H9 (cell line): ENCODE data around the gene SCN1A. TPM values are rescaled to one million over a fixed set of nuclear protein-coding genes. Genes with fewer than 3 reads are reported as not detected.

Source experiments
- DNase-seq: peaks from one replicate; pipeline ENCODE4 v3.0.0-alpha.2; 2017
- H2AFZ ChIP-seq: one replicate; pipeline ENCODE4 v1.6.1; 2013; ENCODE audit warnings: mild to moderate bottlenecking, low read length, control low read depth, moderate library complexity
- H2AK5ac ChIP-seq: 2 replicates; pipeline ENCODE4 v1.6.1; 2013; ENCODE audit warnings: low read length, control low read depth, mixed read lengths; ENCODE audit not compliant: insufficient read length
- H2BK120ac ChIP-seq: one replicate; pipeline ENCODE4 v1.6.1; 2013; ENCODE audit warnings: low read depth, mild to moderate bottlenecking, low read length, control low read depth, inconsistent platforms; ENCODE audit not compliant: poor library complexity, severe bottlenecking
- H2BK12ac ChIP-seq: 2 replicates; pipeline ENCODE4 v1.6.1; 2013; ENCODE audit warnings: low read length, control low read depth, mixed read lengths, low read depth; ENCODE audit not compliant: insufficient read length
- H2BK15ac ChIP-seq: 2 replicates; pipeline ENCODE4 v1.6.1; 2013; ENCODE audit warnings: low read depth, low read length, control low read depth
- H2BK20ac ChIP-seq: one replicate; pipeline ENCODE4 v1.6.1; 2013; ENCODE audit warnings: low read depth, mild to moderate bottlenecking, low read length, control low read depth, inconsistent platforms; ENCODE audit not compliant: poor library complexity, severe bottlenecking
- H2BK5ac ChIP-seq: 2 replicates; pipeline ENCODE4 v1.6.1; 2013; ENCODE audit warnings: low read length, control low read depth, mixed read lengths; ENCODE audit not compliant: insufficient read length
- H3K14ac ChIP-seq: 2 replicates; pipeline ENCODE4 v1.6.1; 2013; ENCODE audit warnings: low read length, control low read depth; ENCODE audit not compliant: insufficient read depth
- H3K18ac ChIP-seq: 2 replicates; pipeline ENCODE4 v1.6.1; 2013; ENCODE audit warnings: low read depth, mild to moderate bottlenecking, mixed read lengths, low read length, control low read depth; ENCODE audit not compliant: insufficient read length
- H3K23ac ChIP-seq: 2 replicates; pipeline ENCODE4 v1.6.1; 2013; ENCODE audit warnings: low read length, control low read depth, mixed read lengths, low read depth; ENCODE audit not compliant: insufficient read length
- H3K23me2 ChIP-seq: 2 replicates; pipeline ENCODE4 v1.6.1; 2013; ENCODE audit warnings: low read depth, mild to moderate bottlenecking, mixed read lengths, low read length, control low read depth; ENCODE audit not compliant: insufficient read length, poor library complexity, severe bottlenecking
- H3K27ac ChIP-seq: 2 replicates; pipeline ENCODE4 v1.5.1; 2013; ENCODE audit warnings: low read length, control low read depth, mixed read lengths, low read depth; ENCODE audit not compliant: insufficient read length
- H3K27me3 ChIP-seq: 2 replicates; pipeline ENCODE4 v1.6.1; 2013; ENCODE audit warnings: low read length, control low read depth, inconsistent platforms; ENCODE audit not compliant: insufficient read depth
- H3K4ac ChIP-seq: 2 replicates; pipeline ENCODE4 v1.6.1; 2013; ENCODE audit warnings: low read depth, mild to moderate bottlenecking, control low read depth, inconsistent platforms, low read length, moderate library complexity
- H3K4me1 ChIP-seq: 2 replicates; pipeline ENCODE4 v1.6.1; 2013; ENCODE audit warnings: low read length, control low read depth, inconsistent platforms; ENCODE audit not compliant: insufficient read depth
- H3K4me2 ChIP-seq: 2 replicates; pipeline ENCODE4 v1.6.1; 2013; ENCODE audit warnings: low read length, control low read depth, mixed read lengths; ENCODE audit not compliant: insufficient read length, insufficient read depth
- H3K56ac ChIP-seq: 2 replicates; pipeline ENCODE4 v1.6.1; 2013; ENCODE audit warnings: low read depth, mild to moderate bottlenecking, mixed read lengths, low read length, control low read depth; ENCODE audit not compliant: insufficient read length
- H3K79me1 ChIP-seq: 2 replicates; pipeline ENCODE4 v1.6.1; 2013; ENCODE audit warnings: low read depth, mild to moderate bottlenecking, moderate library complexity, low read length, control low read depth, inconsistent platforms; ENCODE audit not compliant: insufficient read depth, poor library complexity, severe bottlenecking
- H3K79me2 ChIP-seq: 2 replicates; pipeline ENCODE4 v1.6.1; 2013; ENCODE audit warnings: low read length, control low read depth, inconsistent platforms; ENCODE audit not compliant: insufficient read depth
- H3K9ac ChIP-seq: 2 replicates; pipeline ENCODE4 v1.6.1; 2013; ENCODE audit warnings: low read length, control low read depth, mixed read lengths; ENCODE audit not compliant: insufficient read length; ENCODE audit errors: extremely low read depth
- H3K9me3 ChIP-seq: one replicate; pipeline ENCODE4 v1.6.1; 2013; ENCODE audit warnings: low read depth, low read length, inconsistent platforms; ENCODE audit not compliant: control insufficient read depth
- H3T11ph ChIP-seq: one replicate; pipeline ENCODE4 v1.6.1; 2013; ENCODE audit warnings: mild to moderate bottlenecking, low read length, control low read depth, inconsistent platforms
- H4K20me1 ChIP-seq: one replicate; pipeline ENCODE4 v1.6.1; 2013; ENCODE audit not compliant: control insufficient read depth, insufficient read length, insufficient read depth
- H4K5ac ChIP-seq: 2 replicates; pipeline ENCODE4 v1.6.1; 2013; ENCODE audit warnings: low read depth, mild to moderate bottlenecking, mixed read lengths, low read length, control low read depth; ENCODE audit not compliant: insufficient read length
- H4K8ac ChIP-seq: replicated peaks from 2 replicates; pipeline ENCODE4 v1.6.1; 2013; ENCODE audit warnings: low read length, control low read depth, mixed read lengths, low read depth; ENCODE audit not compliant: insufficient read length
- H4K91ac ChIP-seq: 2 replicates; pipeline ENCODE4 v1.6.1; 2013; ENCODE audit warnings: low read depth, mild to moderate bottlenecking, moderate library complexity, mixed read lengths, low read length, control low read depth; ENCODE audit not compliant: insufficient read length
- H3K27ac Mint-ChIP-seq, 3 experiments: 2 replicates in 2 of 3; 3 replicates in 1 of 3; pipeline ENCODE4 v1.8.0; 2020 to 2021; ENCODE audit warnings: mixed read lengths in 3 of 3, mild to moderate bottlenecking in 1 of 3, moderate library complexity in 1 of 3
- H3K27me3 Mint-ChIP-seq: 2 replicates; pipeline ENCODE4 v1.8.0; 2021; ENCODE audit warnings: low read depth, mild to moderate bottlenecking, moderate library complexity, mixed read lengths
- H3K36me3 Mint-ChIP-seq, 3 experiments: 2 replicates in 2 of 3; 3 replicates in 1 of 3; pipeline ENCODE4 v1.8.0; 2020 to 2021; ENCODE audit warnings: low read depth in 3 of 3, mixed read lengths in 3 of 3; ENCODE audit not compliant: insufficient read depth in 1 of 3
- H3K4me1 Mint-ChIP-seq, 2 experiments: 2 replicates each; pipeline ENCODE4 v1.8.0; 2020; ENCODE audit warnings: mixed read lengths in 2 of 2
- H3K4me3 Mint-ChIP-seq, 2 experiments: 2 replicates in 1 of 2; 3 replicates in 1 of 2; pipeline ENCODE4 v1.8.0; 2020 to 2021; ENCODE audit warnings: mild to moderate bottlenecking in 2 of 2, mixed read lengths in 2 of 2, moderate library complexity in 1 of 2
- H3K9me3 Mint-ChIP-seq, 2 experiments: 2 replicates in 1 of 2; 3 replicates in 1 of 2; pipeline ENCODE4 v1.8.0; 2020; ENCODE audit warnings: mild to moderate bottlenecking in 2 of 2, mixed read lengths in 2 of 2, moderate library complexity in 1 of 2
- WGBS: extraction: QIAGEN DNeasy Blood & Tissue Kit; methylation state at CpG from one replicate; pipeline ENCODE4 v1.1.7; 2013; ENCODE audit warnings: missing lambda C conversion rate, low lambda C conversion rate, mixed read lengths; ENCODE audit not compliant: insufficient read length; ENCODE audit errors: extremely low coverage; 5-methylcytosine and 5-hydroxymethylcytosine counted together
- total RNA-seq: library from RNA; stranded (reverse); gene quantifications from 2 replicates; pipeline ENCODE4 v1.2.1, GENCODE V29; 2021
- TF ChIP-seq, protein P1 (sequence below): fragments of 200-600 bp; sonication (generic); conservative IDR thresholded peaks from 3 replicates; pipeline ENCODE4 v1.8.0; 2021; ENCODE audit warnings: antibody characterized with exemption, mild to moderate bottlenecking

Gene SCN1A
- total RNA-seq, 1 experiment from 2014 or later: 0.13 TPM

DNA sequence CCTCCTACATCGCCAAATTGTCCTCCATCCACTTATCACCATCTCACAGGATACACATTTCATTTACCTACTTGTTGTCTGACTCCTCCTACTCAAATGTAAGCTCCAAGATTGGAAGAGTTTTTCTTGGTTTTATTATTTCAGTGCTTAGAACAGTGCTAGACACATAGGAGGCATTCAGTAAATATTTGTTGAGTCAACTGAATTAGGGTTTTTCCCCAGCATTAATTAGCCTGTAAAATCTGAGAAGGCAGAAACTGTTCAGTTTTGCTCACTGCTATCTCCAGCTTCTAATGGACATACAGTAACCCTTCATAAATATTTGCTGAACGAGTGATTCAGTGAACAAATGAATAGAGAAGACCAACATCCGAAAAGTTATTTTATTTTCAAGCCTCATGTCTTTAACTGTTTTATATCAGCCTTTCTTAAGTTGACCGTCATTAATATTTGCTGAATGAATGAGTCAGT lies 175.0 kb downstream of the SCN1A start:
- Histone ChIP-seq H4K5ac (no peak overlapping the region), H3K27me3 (no peaks in the 10 kb centered on the region), H2AK5ac (no peak overlapping the region), H2BK5ac (no peak overlapping the region), H4K91ac (no peak overlapping the region), H3K18ac (no peak overlapping the region), H3T11ph (no peak overlapping the region), H3K23me2 (peaks cover 3% of the 10 kb centered on the region), H3K56ac (no peak overlapping the region), H3K79me2 (peaks cover 13% of the 10 kb centered on the region; the same call in 1 of the 2 replicates), H3K27ac (no peak overlapping the region), H3K23ac (no peak overlapping the region), H4K8ac (no peak overlapping the region), H3K4me1 (no peaks in the 10 kb centered on the region; the same call in 1 of the 2 replicates), H2AFZ (no peak overlapping the region), H2BK20ac (no peak overlapping the region), H2BK15ac (no peak overlapping the region), H4K20me1 (no peaks in the 10 kb centered on the region), H2BK12ac (no peak overlapping the region), H3K4ac (no peak overlapping the region), H3K4me2 (peak overlapping the region; percentile 86), H2BK120ac (no peak overlapping the region), H3K9me3 (no peaks in the 10 kb centered on the region), H3K9ac (peak overlapping the region; percentile 72), H3K14ac (no peak overlapping the region), H3K79me1 (no peaks in the 10 kb centered on the region)
- Mint-ChIP-seq H3K27me3 (no peaks in the 10 kb centered on the region; the same call in none of the 2 replicates), H3K27ac (no peak overlapping the region), H3K9me3 (no peaks in the 10 kb centered on the region; a peak in 1 of 5 replicates), H3K4me3 (no peak overlapping the region), H3K36me3 (peaks cover 3 to 10% (median 4%) of the 10 kb centered on the region in 3 experiments; a peak in 6 of 7 replicates), H3K4me1 (peaks cover 17 to 18% of the 10 kb centered on the region in 2 experiments)
- no peak for DNase-seq
- TF ChIP-seq, protein P1, sequence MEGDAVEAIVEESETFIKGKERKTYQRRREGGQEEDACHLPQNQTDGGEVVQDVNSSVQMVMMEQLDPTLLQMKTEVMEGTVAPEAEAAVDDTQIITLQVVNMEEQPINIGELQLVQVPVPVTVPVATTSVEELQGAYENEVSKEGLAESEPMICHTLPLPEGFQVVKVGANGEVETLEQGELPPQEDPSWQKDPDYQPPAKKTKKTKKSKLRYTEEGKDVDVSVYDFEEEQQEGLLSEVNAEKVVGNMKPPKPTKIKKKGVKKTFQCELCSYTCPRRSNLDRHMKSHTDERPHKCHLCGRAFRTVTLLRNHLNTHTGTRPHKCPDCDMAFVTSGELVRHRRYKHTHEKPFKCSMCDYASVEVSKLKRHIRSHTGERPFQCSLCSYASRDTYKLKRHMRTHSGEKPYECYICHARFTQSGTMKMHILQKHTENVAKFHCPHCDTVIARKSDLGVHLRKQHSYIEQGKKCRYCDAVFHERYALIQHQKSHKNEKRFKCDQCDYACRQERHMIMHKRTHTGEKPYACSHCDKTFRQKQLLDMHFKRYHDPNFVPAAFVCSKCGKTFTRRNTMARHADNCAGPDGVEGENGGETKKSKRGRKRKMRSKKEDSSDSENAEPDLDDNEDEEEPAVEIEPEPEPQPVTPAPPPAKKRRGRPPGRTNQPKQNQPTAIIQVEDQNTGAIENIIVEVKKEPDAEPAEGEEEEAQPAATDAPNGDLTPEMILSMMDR: no peak
- WGBS: no CpG with 5 or more reads among the region's 4 CpGs
